Tibial nerve (tissue), 4 donors: ENCODE results near the gene LRRC8C. TPM values are rescaled to one million over a fixed set of nuclear protein-coding genes. Genes with fewer than 3 reads are reported as not detected.

Experiments used
- DNase-seq, 2 donors: peaks; one replicate each; pipeline ENCODE4 v3.0.0-alpha.2; 2019; ENCODE audit warnings: low spot score in 2 of 2
- H3K27ac ChIP-seq, 4 donors: fragments of 200-600 bp; sonication (generic) in 3 of 4; one replicate each; pipeline ENCODE4 v1.5.1; 2017 to 2019; ENCODE audit warnings: mild to moderate bottlenecking in 1 of 4
- H3K27me3 ChIP-seq, 2 donors: fragments of 200-600 bp; sonication (generic) in 1 of 2; one replicate each; pipeline versions ENCODE4 v1.5.1 to v1.6.0; 2017 to 2019
- H3K36me3 ChIP-seq, 3 donors: fragments of 200-600 bp; sonication (generic); one replicate each; pipeline ENCODE4 v1.5.1; 2018 to 2019
- H3K4me1 ChIP-seq, 4 donors: fragments of 200-600 bp; sonication (generic) in 3 of 4; one replicate each; pipeline ENCODE4 v1.5.1; 2017 to 2019
- H3K4me3 ChIP-seq, 4 donors: fragments of 200-600 bp; sonication (generic) in 3 of 4; one replicate each; pipeline ENCODE4 v1.5.1; 2017 to 2019; ENCODE audit warnings: mild to moderate bottlenecking in 1 of 4, moderate library complexity in 1 of 4
- H3K9me3 ChIP-seq, 4 donors: fragments of 200-600 bp; sonication (generic) in 3 of 4; one replicate each; pipeline ENCODE4 v1.5.1; 2017 to 2019
- EP300 ChIP-seq, 2 donors: sonication (generic); formaldehyde crosslinking; IDR thresholded peaks; one replicate each; pipeline ENCODE4 v1.6.1; 2017; ENCODE audit warnings: antibody characterized with exemption in 2 of 2, mild to moderate bottlenecking in 1 of 2
- POLR2A ChIP-seq, 2 donors: fragments of 450-650 bp; IDR thresholded peaks; one replicate each; pipeline ENCODE4 v1.6.1; 2017; ENCODE audit warnings: antibody characterized with exemption in 2 of 2, mild to moderate bottlenecking in 2 of 2, moderate library complexity in 2 of 2
- WGBS, 2 donors: methylation state at CpG; one replicate each; pipeline ENCODE4 v1.1.5; 2018; 5-methylcytosine and 5-hydroxymethylcytosine counted together
- total RNA-seq, 4 donors: library from RNA; depleted of rRNA; stranded (reverse); fragments of >200 nt; gene quantifications; one replicate each; pipeline ENCODE4 v1.1.0, GENCODE V29; 2016
- TF ChIP-seq, protein P1 (sequence below), 5 experiments: fragments of 200-600 bp in 3 of 5; fragments of 450-650 bp in 2 of 5; sonication (generic) in 3 of 5; IDR thresholded peaks; one replicate each; pipeline ENCODE4 v1.5.1; 2016 to 2019; ENCODE audit warnings: antibody characterized with exemption in 5 of 5, mild to moderate bottlenecking in 3 of 5, moderate library complexity in 2 of 5

Gene LRRC8C
- total RNA-seq, 4 donors from 2014 or later = 16.5 to 23.8 (median 20.2) TPM

DNA sequence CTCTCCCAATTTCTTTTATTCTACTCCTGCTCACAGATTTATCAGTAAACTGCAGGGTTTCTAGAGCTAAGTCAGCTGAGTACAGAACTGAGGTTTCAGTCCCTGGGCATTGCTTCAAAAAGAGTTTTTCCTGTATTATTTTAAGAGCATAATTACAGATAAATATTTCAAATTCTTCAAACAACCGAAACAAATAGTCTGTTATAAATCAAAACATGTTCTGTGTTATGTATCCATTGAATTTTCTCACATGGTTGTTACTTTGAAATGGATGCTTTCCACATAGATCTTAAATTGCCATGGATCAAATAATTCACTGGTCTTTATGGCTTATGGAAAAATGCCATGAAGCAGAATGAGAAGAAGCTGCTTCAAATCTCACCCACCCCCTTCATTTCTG lies 64.5 kb downstream of the LRRC8C start:
- Histone ChIP-seq H3K27ac (no peak overlapping the region), H3K4me1 (peaks cover 0 to 46% (median 6%) of the 10 kb centered on the region in 4 donors), H3K9me3 (no peaks in the 10 kb centered on the region), H3K27me3 (no peaks in the 10 kb centered on the region), H3K36me3 (peaks cover 0 to 3% (median 0%) of the 10 kb centered on the region in 3 donors), H3K4me3 (no peak overlapping the region)
- WGBS, 2 donors = 22 to 30% methylated on average over 1 of the region's 1 CpG
- TF ChIP-seq, protein P1, sequence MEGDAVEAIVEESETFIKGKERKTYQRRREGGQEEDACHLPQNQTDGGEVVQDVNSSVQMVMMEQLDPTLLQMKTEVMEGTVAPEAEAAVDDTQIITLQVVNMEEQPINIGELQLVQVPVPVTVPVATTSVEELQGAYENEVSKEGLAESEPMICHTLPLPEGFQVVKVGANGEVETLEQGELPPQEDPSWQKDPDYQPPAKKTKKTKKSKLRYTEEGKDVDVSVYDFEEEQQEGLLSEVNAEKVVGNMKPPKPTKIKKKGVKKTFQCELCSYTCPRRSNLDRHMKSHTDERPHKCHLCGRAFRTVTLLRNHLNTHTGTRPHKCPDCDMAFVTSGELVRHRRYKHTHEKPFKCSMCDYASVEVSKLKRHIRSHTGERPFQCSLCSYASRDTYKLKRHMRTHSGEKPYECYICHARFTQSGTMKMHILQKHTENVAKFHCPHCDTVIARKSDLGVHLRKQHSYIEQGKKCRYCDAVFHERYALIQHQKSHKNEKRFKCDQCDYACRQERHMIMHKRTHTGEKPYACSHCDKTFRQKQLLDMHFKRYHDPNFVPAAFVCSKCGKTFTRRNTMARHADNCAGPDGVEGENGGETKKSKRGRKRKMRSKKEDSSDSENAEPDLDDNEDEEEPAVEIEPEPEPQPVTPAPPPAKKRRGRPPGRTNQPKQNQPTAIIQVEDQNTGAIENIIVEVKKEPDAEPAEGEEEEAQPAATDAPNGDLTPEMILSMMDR (IDR thresholded peaks at IDR 0.05) = no peak
- no peak for TF ChIP-seq POLR2A (IDR thresholded peaks at IDR 0.05)
- TF ChIP-seq EP300 (IDR thresholded peaks at IDR 0.05) = no peak
- no peak for DNase-seq

DNA sequence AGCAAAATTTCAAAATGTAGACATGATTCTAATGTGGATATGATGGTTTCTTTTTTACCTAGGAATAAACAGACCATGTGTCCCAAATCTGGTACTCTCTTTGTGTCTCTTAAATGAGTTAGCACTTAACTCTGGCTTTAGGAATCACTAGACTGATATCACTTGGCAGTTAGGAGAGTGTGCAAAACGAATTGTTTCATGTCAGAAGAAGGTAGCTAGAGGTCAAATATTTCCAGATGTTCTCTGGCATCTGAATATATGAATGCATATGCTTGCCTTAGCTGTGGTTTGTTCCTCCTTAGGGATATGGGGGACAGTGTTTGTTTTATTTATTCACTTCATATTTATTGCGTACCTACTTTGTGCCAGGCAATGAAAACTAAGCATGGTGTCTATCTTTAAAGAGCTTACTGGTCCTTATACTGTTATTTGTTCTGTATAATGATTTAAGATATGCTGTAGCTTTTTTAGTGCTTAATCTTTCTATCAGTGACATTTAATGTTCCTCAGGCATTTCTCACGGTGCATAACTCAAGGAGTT lies 65.2 kb downstream of the LRRC8C start:
- DNase-seq = no peak
- WGBS, 2 donors = 61 to 66% methylated on average over 3 of the region's 3 CpGs

DNA sequence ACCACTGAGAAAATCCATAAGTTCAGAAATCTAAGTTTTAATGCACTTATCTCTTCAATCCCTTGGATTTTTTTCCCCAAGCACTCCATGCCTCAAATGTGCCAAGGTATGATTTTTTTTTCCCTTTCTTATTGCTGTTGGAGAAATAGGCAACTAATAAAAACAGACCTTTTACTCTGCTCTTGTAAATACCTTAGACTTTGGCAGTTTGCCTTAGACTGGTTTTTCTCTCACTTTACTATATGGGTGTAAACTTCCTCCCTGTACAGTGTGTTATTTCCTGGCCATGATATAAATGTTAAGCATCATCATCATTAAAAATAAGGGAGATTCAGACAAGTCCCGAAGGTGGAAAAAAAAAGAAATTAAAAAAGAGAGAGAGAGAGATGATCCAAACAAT lies 65.7 kb downstream of the LRRC8C start:
- H3K27ac ChIP-seq = no peak overlapping the region
- no peaks in the 10 kb centered on the region for H3K9me3 ChIP-seq
- no peak for DNase-seq
- TF ChIP-seq POLR2A (IDR thresholded peaks at IDR 0.05) (no peak), EP300 (IDR thresholded peaks at IDR 0.05) (no peak)
- TF ChIP-seq, protein P1 (IDR thresholded peaks at IDR 0.05) = no peak
- H3K4me1 ChIP-seq = peaks cover 0 to 36% (median 6%) of the 10 kb centered on the region in 4 donors
- H3K4me3 ChIP-seq = no peak overlapping the region
- H3K27me3 ChIP-seq = no peaks in the 10 kb centered on the region
- peaks cover 0 to 3% (median 0%) of the 10 kb centered on the region in 3 donors for H3K36me3 ChIP-seq
- WGBS, 2 donors = 42 to 60% methylated on average over 1 of the region's 1 CpG

More for the DNA sequence above, 65.2 kb downstream of the LRRC8C start:
- Histone ChIP-seq H3K36me3 (peaks cover 0 to 3% (median 0%) of the 10 kb centered on the region in 3 donors), H3K4me1 (peaks cover 0 to 39% (median 6%) of the 10 kb centered on the region in 4 donors), H3K27me3 (no peaks in the 10 kb centered on the region), H3K27ac (no peak overlapping the region), H3K4me3 (no peak overlapping the region), H3K9me3 (no peaks in the 10 kb centered on the region)
- TF ChIP-seq EP300 (IDR thresholded peaks at IDR 0.05) (no peak), POLR2A (IDR thresholded peaks at IDR 0.05) (no peak)
- TF ChIP-seq, protein P1 (IDR thresholded peaks at IDR 0.05) = no peak

DNA sequence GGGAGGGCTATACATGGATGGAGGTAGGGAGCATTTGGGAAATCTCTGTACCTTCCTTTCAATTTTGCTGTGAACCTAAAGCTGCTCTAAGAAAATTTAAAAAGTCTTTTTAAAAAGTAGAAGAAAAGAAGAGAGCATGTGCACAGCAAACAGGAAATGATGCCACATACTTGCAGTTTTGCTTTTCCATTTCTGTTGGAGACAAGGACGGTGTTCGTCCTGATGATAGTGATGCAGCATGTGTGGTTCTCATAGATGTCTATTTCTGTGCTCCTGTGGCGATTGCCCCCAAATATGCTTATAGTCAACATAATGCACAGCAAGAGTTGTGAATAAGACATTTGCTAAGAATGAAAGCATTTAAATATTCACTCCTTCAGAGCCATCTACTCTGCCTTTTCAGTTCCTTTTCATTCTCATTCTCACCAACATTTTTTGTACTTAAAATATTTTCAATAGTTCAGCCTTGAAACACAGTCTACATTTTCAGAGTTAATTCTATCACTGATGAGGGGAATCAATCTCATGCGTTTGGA lies 66.6 kb downstream of the LRRC8C start:
- Histone ChIP-seq H3K4me3 (no peak overlapping the region), H3K27ac (no peak overlapping the region)

DNA sequence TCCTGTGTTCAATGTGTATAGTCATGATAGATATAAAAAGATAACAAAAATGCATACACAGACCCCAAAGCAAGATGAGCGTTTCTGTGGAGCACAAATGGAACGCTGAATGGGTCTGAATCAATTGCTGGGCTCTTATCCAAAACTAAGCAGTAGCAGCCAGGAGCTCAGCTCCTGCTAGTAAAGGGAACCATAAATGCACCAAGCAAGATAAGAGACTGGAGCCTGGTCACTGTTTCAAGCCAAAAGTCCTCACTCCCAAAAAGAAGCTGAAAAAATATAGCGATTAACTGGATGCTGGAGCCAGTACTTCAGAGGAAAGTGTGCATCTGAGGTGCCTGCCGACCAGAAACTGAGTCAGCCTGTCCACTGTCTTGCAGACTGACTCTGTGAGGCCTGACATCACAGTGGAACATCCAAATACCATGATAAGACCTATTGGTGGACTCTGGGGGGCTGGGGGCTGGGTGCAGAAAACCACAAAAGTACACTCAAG lies 68.9 kb downstream of the LRRC8C start:
- no peak overlapping the region for H3K4me3 ChIP-seq

More for the DNA sequence above, 66.6 kb downstream of the LRRC8C start:
- no peak for DNase-seq
- Histone ChIP-seq H3K9me3 (no peaks in the 10 kb centered on the region), H3K4me1 (peaks cover 0 to 28% (median 3%) of the 10 kb centered on the region in 4 donors), H3K27me3 (no peaks in the 10 kb centered on the region), H3K36me3 (peaks cover 0 to 3% (median 0%) of the 10 kb centered on the region in 3 donors)
- TF ChIP-seq POLR2A (IDR thresholded peaks at IDR 0.05) = no peak
- TF ChIP-seq, protein P1 (IDR thresholded peaks at IDR 0.05) = no peak
- TF ChIP-seq EP300 (IDR thresholded peaks at IDR 0.05) = no peak
- WGBS, 2 donors = 78 to 83% methylated on average over 4 of the region's 4 CpGs

More for the DNA sequence above, 68.9 kb downstream of the LRRC8C start:
- no peak overlapping the region for H3K27ac ChIP-seq
- H3K4me1 ChIP-seq = peaks cover 0 to 13% (median 3%) of the 10 kb centered on the region in 4 donors
- TF ChIP-seq EP300 (IDR thresholded peaks at IDR 0.05) = no peak
- TF ChIP-seq POLR2A (IDR thresholded peaks at IDR 0.05) = no peak
- TF ChIP-seq, protein P1 (IDR thresholded peaks at IDR 0.05) = no peak
- WGBS, 2 donors = 42 to 47% methylated on average over 4 of the region's 4 CpGs
- no peaks in the 10 kb centered on the region for H3K9me3 ChIP-seq
- peaks cover 0 to 3% (median 0%) of the 10 kb centered on the region in 3 donors for H3K36me3 ChIP-seq
- no peak for DNase-seq
- H3K27me3 ChIP-seq = no peaks in the 10 kb centered on the region
